Measurements from ENCODE around the gene SC5D. TPM values are rescaled to one million over a fixed set of nuclear protein-coding genes. Genes with fewer than 3 reads are reported as not detected.

The SC5D gene
- total RNA-seq, 2 donors from 2014 or later: 24.4 to 79.6 TPM

DNA sequence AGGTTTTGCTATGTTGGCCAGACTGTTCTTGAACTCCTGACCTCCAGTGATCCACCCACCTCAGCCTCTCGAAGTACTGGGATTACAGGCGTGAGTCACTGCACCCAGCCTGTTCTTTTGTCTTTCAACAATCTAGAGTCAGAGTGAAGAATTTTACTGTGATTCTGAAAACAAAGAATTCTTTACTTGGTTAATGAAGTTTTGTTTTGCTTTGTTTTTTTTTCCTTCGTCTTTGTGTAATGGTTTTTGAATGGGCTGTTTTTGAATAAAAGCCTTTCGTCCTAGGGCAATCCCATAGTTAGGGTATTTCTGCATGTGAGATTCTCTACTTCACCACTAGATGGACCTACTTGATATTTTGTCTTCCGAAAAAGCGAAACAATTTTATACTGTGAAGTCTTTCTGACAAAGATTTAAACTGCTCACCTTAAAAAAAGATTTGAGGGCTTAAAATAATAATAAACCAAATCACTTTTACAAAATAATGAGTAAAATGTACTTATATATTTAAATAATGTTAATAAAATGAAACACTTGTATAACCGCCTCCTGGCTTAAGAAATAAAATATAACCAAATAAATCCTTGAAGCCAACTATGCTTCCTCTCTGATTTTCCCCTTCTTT lies 43.4 kb upstream of the SC5D start:
- H3K9ac ChIP-seq (ENCODE audit: low read depth in 2 of 2, low read length in 2 of 2): no peak overlapping the region
- H3K36me3 ChIP-seq: no peaks in the 10 kb centered on the region
- intact Hi-C loops (cut with DNase I): loop anchor here (5.0 kb wide), 1 partner anchor 343 kb away; no protein-coding TSS in a partner anchor
- H3K27ac ChIP-seq: no peak overlapping the region
- no peak for DNase-seq
- TF ChIP-seq, protein P1, sequence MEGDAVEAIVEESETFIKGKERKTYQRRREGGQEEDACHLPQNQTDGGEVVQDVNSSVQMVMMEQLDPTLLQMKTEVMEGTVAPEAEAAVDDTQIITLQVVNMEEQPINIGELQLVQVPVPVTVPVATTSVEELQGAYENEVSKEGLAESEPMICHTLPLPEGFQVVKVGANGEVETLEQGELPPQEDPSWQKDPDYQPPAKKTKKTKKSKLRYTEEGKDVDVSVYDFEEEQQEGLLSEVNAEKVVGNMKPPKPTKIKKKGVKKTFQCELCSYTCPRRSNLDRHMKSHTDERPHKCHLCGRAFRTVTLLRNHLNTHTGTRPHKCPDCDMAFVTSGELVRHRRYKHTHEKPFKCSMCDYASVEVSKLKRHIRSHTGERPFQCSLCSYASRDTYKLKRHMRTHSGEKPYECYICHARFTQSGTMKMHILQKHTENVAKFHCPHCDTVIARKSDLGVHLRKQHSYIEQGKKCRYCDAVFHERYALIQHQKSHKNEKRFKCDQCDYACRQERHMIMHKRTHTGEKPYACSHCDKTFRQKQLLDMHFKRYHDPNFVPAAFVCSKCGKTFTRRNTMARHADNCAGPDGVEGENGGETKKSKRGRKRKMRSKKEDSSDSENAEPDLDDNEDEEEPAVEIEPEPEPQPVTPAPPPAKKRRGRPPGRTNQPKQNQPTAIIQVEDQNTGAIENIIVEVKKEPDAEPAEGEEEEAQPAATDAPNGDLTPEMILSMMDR (IDR thresholded peaks at IDR 0.05): peak; percentile 73
- H3K9me3 ChIP-seq: no peaks in the 10 kb centered on the region
- no peaks in the 10 kb centered on the region for H3K4me1 ChIP-seq
- H3K4me3 ChIP-seq: no peak overlapping the region
- no peaks in the 10 kb centered on the region for H3K27me3 ChIP-seq

DNA sequence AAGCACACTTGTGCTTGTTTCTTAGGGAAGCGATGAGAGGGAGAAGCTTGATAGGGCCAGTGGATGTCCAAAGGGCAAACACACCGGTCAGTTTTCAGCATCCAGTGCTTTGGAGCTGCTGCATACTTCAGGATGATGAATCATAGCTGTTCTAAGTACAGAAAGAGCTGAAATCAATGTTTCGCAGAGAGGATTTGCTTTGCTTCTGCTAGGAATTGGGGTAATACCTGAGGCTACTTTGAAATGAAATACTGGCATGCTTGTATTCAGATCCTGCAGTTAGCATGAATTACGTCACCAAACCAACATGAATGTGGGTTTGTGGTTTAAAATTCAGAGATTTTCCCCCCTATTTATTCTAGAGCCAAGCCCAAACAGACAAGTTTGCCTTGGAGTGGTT lies 41.7 kb upstream of the SC5D start:
- Histone ChIP-seq H3K9ac (ENCODE audit: low read depth in 2 of 2, low read length in 2 of 2) (no peak overlapping the region), H3K27me3 (no peaks in the 10 kb centered on the region), H3K4me3 (no peak overlapping the region), H3K36me3 (no peaks in the 10 kb centered on the region), H3K4me1 (no peaks in the 10 kb centered on the region), H3K9me3 (no peaks in the 10 kb centered on the region), H3K27ac (no peak overlapping the region)
- TF ChIP-seq, protein P1 (IDR thresholded peaks at IDR 0.05): no peak
- intact Hi-C loops (cut with DNase I): no loop called here
- DNase-seq: no peak

DNA sequence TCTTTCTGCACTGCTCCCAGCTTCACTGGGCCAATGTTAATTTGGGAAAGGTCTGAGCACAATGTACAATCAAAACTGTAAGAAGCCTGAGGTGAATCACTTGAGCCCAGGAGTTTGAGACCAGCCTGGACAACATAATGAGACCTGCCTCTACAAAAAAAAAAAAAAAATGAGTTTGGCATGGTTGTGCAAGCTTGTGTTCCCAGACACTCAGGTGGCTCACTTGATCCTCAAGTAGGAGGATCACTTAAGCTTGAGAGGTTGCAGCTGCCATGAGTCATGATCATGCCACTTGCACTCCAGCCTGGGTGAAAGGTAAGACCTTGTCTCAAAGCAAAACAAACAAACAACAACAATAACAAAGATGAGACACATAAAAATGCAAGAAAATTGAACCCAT lies 38.6 kb upstream of the SC5D start:
- intact Hi-C loops (cut with DNase I): no loop called here
- Histone ChIP-seq H3K4me3 (no peak overlapping the region), H3K27me3 (no peaks in the 10 kb centered on the region), H3K4me1 (no peaks in the 10 kb centered on the region), H3K36me3 (no peaks in the 10 kb centered on the region), H3K9ac (ENCODE audit: low read depth in 2 of 2, low read length in 2 of 2) (no peak overlapping the region), H3K9me3 (no peaks in the 10 kb centered on the region), H3K27ac (no peak overlapping the region)
- TF ChIP-seq, protein P1 (IDR thresholded peaks at IDR 0.05): no peak
- DNase-seq: no peak

DNA sequence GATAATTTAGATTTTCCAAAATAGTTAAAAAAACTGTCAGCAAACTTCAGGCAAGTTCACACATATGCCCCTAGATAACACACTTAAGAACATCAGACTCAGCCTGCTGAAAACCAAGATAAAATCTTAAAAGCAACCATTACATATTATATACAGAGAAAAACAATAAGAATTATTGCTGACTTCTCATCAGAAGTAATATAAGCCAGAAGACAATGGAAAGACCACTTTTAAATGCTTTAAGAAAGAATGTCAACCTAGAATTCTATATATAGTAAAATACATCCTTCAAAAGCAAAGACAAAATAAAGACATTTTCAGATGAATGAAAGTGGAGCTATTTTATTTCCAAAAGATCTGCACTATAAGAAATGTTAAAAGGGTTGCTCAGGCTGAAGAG lies 37.8 kb upstream of the SC5D start:
- intact Hi-C loops (cut with DNase I): no loop called here
- no peaks in the 10 kb centered on the region for H3K36me3 ChIP-seq
- no peak overlapping the region for H3K9ac ChIP-seq (ENCODE audit: low read depth in 2 of 2, low read length in 2 of 2)
- no peaks in the 10 kb centered on the region for H3K9me3 ChIP-seq
- no peak for DNase-seq
- no peak overlapping the region for H3K27ac ChIP-seq
- H3K4me3 ChIP-seq: no peak overlapping the region
- no peaks in the 10 kb centered on the region for H3K27me3 ChIP-seq
- H3K4me1 ChIP-seq: no peaks in the 10 kb centered on the region
- TF ChIP-seq, protein P1 (IDR thresholded peaks at IDR 0.05): no peak

DNA sequence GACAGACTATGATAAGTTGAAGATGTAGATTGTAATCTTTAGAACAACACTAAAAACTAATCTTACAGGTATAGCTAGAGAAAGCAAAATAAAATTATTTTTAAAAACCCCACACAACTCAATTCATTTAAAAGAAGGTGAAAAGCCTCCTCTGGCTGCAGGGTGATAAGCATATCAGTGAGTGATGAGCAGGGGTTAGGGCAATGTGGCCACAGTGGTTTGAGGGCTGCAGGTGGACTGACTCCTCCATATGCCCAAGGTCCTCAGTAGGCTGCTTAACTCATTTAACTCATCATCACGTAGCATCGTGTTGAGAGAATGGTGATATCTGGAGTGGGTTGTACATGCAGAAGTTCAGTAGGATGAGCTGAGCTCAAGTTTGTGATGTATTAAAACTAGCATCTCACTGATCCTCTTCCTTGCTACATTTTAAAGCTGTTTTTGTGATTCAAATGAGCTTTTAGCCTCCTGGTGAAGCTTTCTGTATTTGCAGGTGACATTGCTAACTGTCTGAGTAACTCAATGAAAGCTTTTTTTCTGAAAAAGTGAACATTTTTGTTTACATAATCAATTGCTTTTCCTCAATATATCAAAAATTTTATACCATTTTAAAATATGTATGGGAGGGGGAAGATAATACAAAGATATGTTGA lies 37.0 kb upstream of the SC5D start:
- TF ChIP-seq, protein P1 (IDR thresholded peaks at IDR 0.05): no peak
- H3K4me1 ChIP-seq: no peaks in the 10 kb centered on the region
- no peaks in the 10 kb centered on the region for H3K27me3 ChIP-seq
- DNase-seq: no peak
- intact Hi-C loops (cut with DNase I): no loop called here
- H3K9ac ChIP-seq (ENCODE audit: low read depth in 2 of 2, low read length in 2 of 2): no peak overlapping the region
- H3K36me3 ChIP-seq: no peaks in the 10 kb centered on the region
- H3K9me3 ChIP-seq: no peaks in the 10 kb centered on the region
- no peak overlapping the region for H3K27ac ChIP-seq
- no peak overlapping the region for H3K4me3 ChIP-seq
